Hepatocyte (in vitro differentiated cells): ENCODE results near the gene CDH4. TPM values are rescaled to one million over a fixed set of nuclear protein-coding genes. Genes with fewer than 3 reads are reported as not detected.
A peak's percentile ranks its signal among the peaks of the same experiment; 100 is the strongest.

ENCODE experiments used
- DNase-seq: peaks from one replicate; pipeline ENCODE4 v3.0.0-alpha.2; 2016; ENCODE audit warnings: low spot score
- H2AFZ ChIP-seq: fragments of 200-600 bp; sonication (generic); 2 replicates; pipeline ENCODE4 v1.6.0; 2016; ENCODE audit warnings: antibody characterized with exemption, mild to moderate bottlenecking
- H3K27ac ChIP-seq: fragments of 200-600 bp; sonication (generic); 2 replicates; pipeline ENCODE4 v1.5.1; 2016; ENCODE audit warnings: mild to moderate bottlenecking
- H3K27me3 ChIP-seq: fragments of 200-600 bp; sonication (generic); 2 replicates; pipeline ENCODE4 v1.6.1; 2016
- H3K36me3 ChIP-seq: fragments of 200-600 bp; sonication (generic); replicated peaks from 2 replicates; pipeline ENCODE4 v1.5.1; 2016; ENCODE audit warnings: low read depth; ENCODE audit not compliant: insufficient read depth
- H3K4me1 ChIP-seq: fragments of 200-600 bp; sonication (generic); 2 replicates; pipeline ENCODE4 v1.5.1; 2016; ENCODE audit warnings: mild to moderate bottlenecking, moderate library complexity; ENCODE audit not compliant: insufficient read depth
- H3K4me2 ChIP-seq: fragments of 200-600 bp; sonication (generic); 2 replicates; pipeline ENCODE4 v1.6.0; 2016
- H3K4me3 ChIP-seq: fragments of 200-600 bp; sonication (generic); 2 replicates; pipeline ENCODE4 v1.5.1; 2016; ENCODE audit warnings: mild to moderate bottlenecking
- H3K79me2 ChIP-seq: fragments of 200-600 bp; sonication (generic); 2 replicates; pipeline ENCODE4 v1.6.0; 2017; ENCODE audit warnings: mild to moderate bottlenecking
- H3K9me2 ChIP-seq: fragments of 200-600 bp; sonication (generic); replicated peaks from 2 replicates; pipeline ENCODE4 v1.6.0; 2017; ENCODE audit warnings: mild to moderate bottlenecking; ENCODE audit not compliant: insufficient read depth
- H3K9me3 ChIP-seq: fragments of 200-600 bp; sonication (generic); 2 replicates; pipeline ENCODE4 v1.5.1; 2016; ENCODE audit warnings: low read depth, mild to moderate bottlenecking
- H4K20me1 ChIP-seq: fragments of 200-600 bp; sonication (generic); 2 replicates; pipeline ENCODE4 v1.6.0; 2016; ENCODE audit warnings: mild to moderate bottlenecking; ENCODE audit not compliant: insufficient read depth, poor library complexity, severe bottlenecking
- CTCF ChIP-seq: fragments of 200-600 bp; sonication (generic); IDR thresholded peaks from 2 replicates; pipeline ENCODE4 v1.5.1; 2016; ENCODE audit warnings: antibody characterized with exemption, mild to moderate bottlenecking; ENCODE audit not compliant: poor library complexity
- EZH2 ChIP-seq: fragments of 200-600 bp; sonication (generic); IDR thresholded peaks from 2 replicates; pipeline ENCODE4 v1.6.1; 2016; ENCODE audit warnings: antibody characterized with exemption, mild to moderate bottlenecking, borderline replicate concordance
- EZH2phosphoT487 ChIP-seq: fragments of 200-600 bp; sonication (generic); IDR thresholded peaks from one replicate; pipeline ENCODE4 v1.6.1; 2018; ENCODE audit warnings: antibody characterized with exemption, mild to moderate bottlenecking, low read depth, moderate library complexity; ENCODE audit not compliant: unreplicated experiment, severe bottlenecking
- WGBS: methylation state at CpG from one replicate; pipeline ENCODE4 v1.1.6; 2016; ENCODE audit warnings: low lambda C conversion rate; ENCODE audit errors: missing lambda C conversion rate; 5-methylcytosine and 5-hydroxymethylcytosine counted together
- polyA plus RNA-seq: library from polyadenylated mRNA; unstranded; fragments of >200 nt; fragmentation: Nextera tagmentation; extraction: Ambion mirVana; gene quantifications from 2 replicates; pipeline ENCODE4 v1.2.1, GENCODE V29; 2016
- total RNA-seq: library from RNA; depleted of rRNA; stranded (reverse); fragments of >200 nt; gene quantifications from 2 replicates; pipeline ENCODE4 v1.2.3, GENCODE V29; 2014

Gene CDH4
- total and polyA plus RNA-seq, 2 experiments from 2014 or later, result 0.53 to 0.73 TPM

- H3K36me3 ChIP-seq, result no peaks in the 10 kb centered on the region
- H3K9me2 ChIP-seq, result no peaks in the 10 kb centered on the region
- H3K27me3 ChIP-seq, result peaks cover 5% of the 10 kb centered on the region
- TF ChIP-seq EZH2 (no peak), EZH2phosphoT487 (no peak), CTCF (no peak)
- no peak overlapping the region for H3K4me3 ChIP-seq
- no peak overlapping the region for H3K4me2 ChIP-seq
- no peaks in the 10 kb centered on the region for H3K79me2 ChIP-seq
- H2AFZ ChIP-seq, result no peak overlapping the region
- no peak for DNase-seq
- no peaks in the 10 kb centered on the region for H3K9me3 ChIP-seq
- WGBS, result 75% methylated on average over 13 of the region's 13 CpGs
- H3K27ac ChIP-seq, result peak overlapping the region; percentile 87
- no peaks in the 10 kb centered on the region for H4K20me1 ChIP-seq
- H3K4me1 ChIP-seq, result peaks cover 15% of the 10 kb centered on the region
Measured at GRCh38 chr20:61684136-61684535, 432.1 kb downstream of the CDH4 start.

GRCh38 chr20:61684583-61685235, 432.6 kb downstream of the CDH4 start:
- Histone ChIP-seq H3K4me1 (peaks cover 15% of the 10 kb centered on the region), H2AFZ (no peak overlapping the region), H3K9me2 (no peaks in the 10 kb centered on the region), H4K20me1 (no peaks in the 10 kb centered on the region), H3K36me3 (no peaks in the 10 kb centered on the region), H3K4me3 (no peak overlapping the region), H3K79me2 (no peaks in the 10 kb centered on the region), H3K9me3 (no peaks in the 10 kb centered on the region), H3K27me3 (peaks cover 5% of the 10 kb centered on the region), H3K27ac (no peak overlapping the region), H3K4me2 (no peak overlapping the region)
- TF ChIP-seq EZH2phosphoT487 (no peak), EZH2 (no peak), CTCF (no peak)
- WGBS, result 58% methylated on average over 10 of the region's 10 CpGs
- DNase-seq, result no peak

- Histone ChIP-seq H2AFZ (no peak overlapping the region), H3K4me3 (no peak overlapping the region), H4K20me1 (no peaks in the 10 kb centered on the region), H3K27me3 (peaks cover 5% of the 10 kb centered on the region), H3K79me2 (no peaks in the 10 kb centered on the region), H3K9me3 (no peaks in the 10 kb centered on the region), H3K4me1 (peaks cover 15% of the 10 kb centered on the region), H3K4me2 (no peak overlapping the region), H3K36me3 (no peaks in the 10 kb centered on the region), H3K9me2 (no peaks in the 10 kb centered on the region), H3K27ac (no peak overlapping the region)
- DNase-seq, result no peak
- 93% methylated on average over 14 of the region's 14 CpGs for WGBS
- no peak for TF ChIP-seq EZH2
Measured at GRCh38 chr20:61685462-61685861, 433.4 kb downstream of the CDH4 start.

GRCh38 chr20:61686051-61686936, 434.2 kb downstream of the CDH4 start:
- 95% methylated on average over 38 of the region's 38 CpGs for WGBS
- no peak overlapping the region for H2AFZ ChIP-seq
- no peak for TF ChIP-seq EZH2
- no peak for TF ChIP-seq CTCF
- TF ChIP-seq EZH2phosphoT487, result no peak

More at GRCh38 chr20:61686051-61686936, 434.2 kb downstream of the CDH4 start:
- Histone ChIP-seq H3K27me3 (peaks cover 5% of the 10 kb centered on the region), H4K20me1 (no peaks in the 10 kb centered on the region), H3K36me3 (no peaks in the 10 kb centered on the region), H3K79me2 (no peaks in the 10 kb centered on the region), H3K4me2 (no peak overlapping the region), H3K9me3 (no peaks in the 10 kb centered on the region), H3K4me1 (peaks cover 15% of the 10 kb centered on the region), H3K9me2 (no peaks in the 10 kb centered on the region), H3K27ac (no peak overlapping the region), H3K4me3 (no peak overlapping the region)
- no peak for DNase-seq
